ENCODE measurements around the gene PLOD2.

GRCh38 chr3:146164971-146165769 is 4.2 kb upstream of the PLOD2 start:
- TF ChIP-seq CTCF (conservative IDR thresholded peaks at IDR 0.05; ENCODE audit: low read length) (no peak), EZH2phosphoT487 (IDR thresholded peaks at IDR 0.05; ENCODE audit: borderline replicate concordance, low read depth, low read length) (no peak)

All from OCI-LY7 (cell line).